ENCODE data around the gene ASL. TPM values are rescaled to one million over a fixed set of nuclear protein-coding genes. Genes with fewer than 3 reads are reported as not detected.
A peak's percentile ranks its signal among the peaks of the same experiment; 100 is the strongest.

The ASL gene
- total and polyA plus RNA-seq, 4 donors, result 60.3 to 272 (median 252) TPM

GRCh38 chr7:66076462-66077329, 1.1 kb downstream of the ASL start:
- TF ChIP-seq HNF4G (IDR thresholded peaks at IDR 0.05) (peak; percentile 93), REST (IDR thresholded peaks at IDR 0.05) (peak; percentile 76), FOXA1 (IDR thresholded peaks at IDR 0.05) (no peak), RXRA (IDR thresholded peaks at IDR 0.05) (peak; percentile 92 to 93), FOXA2 (IDR thresholded peaks at IDR 0.05) (no peak), EGR1 (IDR thresholded peaks at IDR 0.05; ENCODE audit: low read depth in 2 of 2) (no peak), JUND (IDR thresholded peaks at IDR 0.05) (peak in 1 of 2 donors; percentile 10), CTCF (IDR thresholded peaks at IDR 0.05; ENCODE audit: low read depth, low read length, missing input control) (no peak), MAX (IDR thresholded peaks at IDR 0.05) (no peak), NR2F2 (IDR thresholded peaks at IDR 0.05) (peak; percentile 40), RAD21 (IDR thresholded peaks at IDR 0.05) (peak; percentile 60 to 62), SP1 (IDR thresholded peaks at IDR 0.05) (peak; percentile 92), HNF4A (conservative IDR thresholded peaks at IDR 0.05) (peak; percentile 96 to 98), GABPA (IDR thresholded peaks at IDR 0.05 in 1 of 2, conservative IDR thresholded peaks at IDR 0.05 in 1 of 2) (no peak), TAF1 (conservative IDR thresholded peaks at IDR 0.05) (peak; percentile 82), YY1 (IDR thresholded peaks at IDR 0.05) (peak; percentile 81)
- TF ChIP-seq, protein P1, sequence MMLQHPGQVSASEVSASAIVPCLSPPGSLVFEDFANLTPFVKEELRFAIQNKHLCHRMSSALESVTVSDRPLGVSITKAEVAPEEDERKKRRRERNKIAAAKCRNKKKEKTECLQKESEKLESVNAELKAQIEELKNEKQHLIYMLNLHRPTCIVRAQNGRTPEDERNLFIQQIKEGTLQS (IDR thresholded peaks at IDR 0.05), result peak; percentile 58
- TF ChIP-seq, protein P2, sequence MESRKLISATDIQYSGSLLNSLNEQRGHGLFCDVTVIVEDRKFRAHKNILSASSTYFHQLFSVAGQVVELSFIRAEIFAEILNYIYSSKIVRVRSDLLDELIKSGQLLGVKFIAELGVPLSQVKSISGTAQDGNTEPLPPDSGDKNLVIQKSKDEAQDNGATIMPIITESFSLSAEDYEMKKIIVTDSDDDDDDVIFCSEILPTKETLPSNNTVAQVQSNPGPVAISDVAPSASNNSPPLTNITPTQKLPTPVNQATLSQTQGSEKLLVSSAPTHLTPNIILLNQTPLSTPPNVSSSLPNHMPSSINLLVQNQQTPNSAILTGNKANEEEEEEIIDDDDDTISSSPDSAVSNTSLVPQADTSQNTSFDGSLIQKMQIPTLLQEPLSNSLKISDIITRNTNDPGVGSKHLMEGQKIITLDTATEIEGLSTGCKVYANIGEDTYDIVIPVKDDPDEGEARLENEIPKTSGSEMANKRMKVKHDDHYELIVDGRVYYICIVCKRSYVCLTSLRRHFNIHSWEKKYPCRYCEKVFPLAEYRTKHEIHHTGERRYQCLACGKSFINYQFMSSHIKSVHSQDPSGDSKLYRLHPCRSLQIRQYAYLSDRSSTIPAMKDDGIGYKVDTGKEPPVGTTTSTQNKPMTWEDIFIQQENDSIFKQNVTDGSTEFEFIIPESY (IDR thresholded peaks at IDR 0.05), result peak; percentile 61
- Histone ChIP-seq H3K27ac (ENCODE audit: low read depth in 1 of 2, low read length in 2 of 2) (peak overlapping the region; percentile 77 to 97), H3K36me3 (ENCODE audit: control insufficient read depth in 4 of 4, insufficient read depth in 3 of 4, low read depth in 1 of 4, low read length in 3 of 4) (peaks cover 0 to 17% (median 7%) of the 10 kb centered on the region in 4 donors), H3K4me1 (ENCODE audit: control insufficient read depth in 4 of 4, insufficient read depth in 4 of 4, low read length in 3 of 4) (peaks cover 0 to 23% (median 10%) of the 10 kb centered on the region in 4 donors), H3K27me3 (ENCODE audit: control insufficient read depth in 4 of 4, insufficient read depth in 4 of 4, low read length in 3 of 4) (no peaks in the 10 kb centered on the region), H3K9ac (ENCODE audit: low read depth in 1 of 2, low read length in 2 of 2) (peak overlapping the region; percentile 84 to 99), H3K4me3 (ENCODE audit: low read depth in 1 of 3, low read length in 3 of 3) (peak overlapping the region; percentile 75 to 100 (median 94)), H3K9me3 (ENCODE audit: control insufficient read depth in 4 of 4, low read length in 3 of 4) (no peaks in the 10 kb centered on the region)
- no peak for DNase-seq (ENCODE audit: low spot score)
- 32% methylated on average over 11 of the region's 11 CpGs for WGBS
